RWPE2 (cell line): ENCODE measurements around the gene CASP5.

Experiments
- ATAC-seq: fragments of 200-7000 bp; cut with Tn5 transposase; 3 replicates; pipeline ENCODE4 v1.9.1; 2021; ENCODE audit warnings: low read depth
- DNase-seq: peaks from one replicate; pipeline ENCODE4 v3.0.0-alpha.2; 2020; ENCODE audit warnings: low spot score
- H3K27ac ChIP-seq: fragments of 450-650 bp; 2 replicates; pipeline ENCODE4 v1.5.1; 2017; ENCODE audit warnings: mild to moderate bottlenecking; ENCODE audit not compliant: poor library complexity, severe bottlenecking
- H3K27me3 ChIP-seq: fragments of 250-450 bp; sonication (Bioruptor Pico); 2 replicates; pipeline ENCODE4 v1.5.1; 2021; ENCODE audit warnings: mild to moderate bottlenecking, moderate library complexity; ENCODE audit not compliant: insufficient read depth, poor library complexity, severe bottlenecking
- H3K36me3 ChIP-seq: fragments of 250-450 bp; sonication (Bioruptor Pico); 2 replicates; pipeline ENCODE4 v1.5.1; 2020; ENCODE audit warnings: low read depth, mild to moderate bottlenecking, moderate library complexity
- H3K4me1 ChIP-seq: fragments of 250-450 bp; sonication (Bioruptor Pico); 2 replicates; pipeline ENCODE4 v1.5.1; 2021; ENCODE audit warnings: mild to moderate bottlenecking, moderate library complexity; ENCODE audit not compliant: insufficient read depth, poor library complexity, severe bottlenecking
- H3K4me3 ChIP-seq: fragments of 250-450 bp; sonication (Bioruptor Pico); 2 replicates; pipeline ENCODE4 v1.5.1; 2021; ENCODE audit warnings: mild to moderate bottlenecking, moderate library complexity; ENCODE audit not compliant: severe bottlenecking
- H3K9me3 ChIP-seq: fragments of 250-450 bp; sonication (Bioruptor Pico); 2 replicates; pipeline ENCODE4 v1.5.1; 2021; ENCODE audit warnings: mild to moderate bottlenecking, moderate library complexity; ENCODE audit not compliant: severe bottlenecking
- TF ChIP-seq, protein P1 (sequence below): fragments of 450-650 bp; IDR thresholded peaks from one replicate; pipeline ENCODE4 v1.5.1; 2017; ENCODE audit warnings: mild to moderate bottlenecking, moderate library complexity; ENCODE audit not compliant: poor library complexity, severe bottlenecking

The CASP5 gene

DNA sequence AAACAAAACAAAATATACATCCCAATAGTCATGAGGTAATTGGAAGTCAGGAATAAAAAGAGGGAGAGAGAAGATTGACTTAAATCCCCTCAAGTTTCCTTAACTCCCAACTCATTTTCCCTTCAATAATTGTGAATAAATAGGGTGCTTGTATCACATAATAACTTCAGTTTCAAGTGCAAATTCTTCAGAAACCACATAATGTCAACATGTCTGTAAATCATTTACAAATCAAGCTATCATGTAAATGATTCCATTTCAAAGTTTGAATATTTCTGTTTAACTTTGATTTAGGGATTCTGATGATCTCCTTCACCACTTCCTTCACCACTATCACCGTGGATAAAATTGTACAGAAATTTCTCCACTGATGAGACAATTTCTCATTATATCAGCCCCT is 23.2 kb downstream of the CASP5 start:
- DNase-seq (no peak), ATAC-seq (no peak)
- no peaks in the 10 kb centered on the region for H3K36me3 ChIP-seq
- H3K4me1 ChIP-seq: no peaks in the 10 kb centered on the region
- H3K27me3 ChIP-seq: no peaks in the 10 kb centered on the region
- H3K4me3 ChIP-seq: no peak overlapping the region
- TF ChIP-seq, protein P1, sequence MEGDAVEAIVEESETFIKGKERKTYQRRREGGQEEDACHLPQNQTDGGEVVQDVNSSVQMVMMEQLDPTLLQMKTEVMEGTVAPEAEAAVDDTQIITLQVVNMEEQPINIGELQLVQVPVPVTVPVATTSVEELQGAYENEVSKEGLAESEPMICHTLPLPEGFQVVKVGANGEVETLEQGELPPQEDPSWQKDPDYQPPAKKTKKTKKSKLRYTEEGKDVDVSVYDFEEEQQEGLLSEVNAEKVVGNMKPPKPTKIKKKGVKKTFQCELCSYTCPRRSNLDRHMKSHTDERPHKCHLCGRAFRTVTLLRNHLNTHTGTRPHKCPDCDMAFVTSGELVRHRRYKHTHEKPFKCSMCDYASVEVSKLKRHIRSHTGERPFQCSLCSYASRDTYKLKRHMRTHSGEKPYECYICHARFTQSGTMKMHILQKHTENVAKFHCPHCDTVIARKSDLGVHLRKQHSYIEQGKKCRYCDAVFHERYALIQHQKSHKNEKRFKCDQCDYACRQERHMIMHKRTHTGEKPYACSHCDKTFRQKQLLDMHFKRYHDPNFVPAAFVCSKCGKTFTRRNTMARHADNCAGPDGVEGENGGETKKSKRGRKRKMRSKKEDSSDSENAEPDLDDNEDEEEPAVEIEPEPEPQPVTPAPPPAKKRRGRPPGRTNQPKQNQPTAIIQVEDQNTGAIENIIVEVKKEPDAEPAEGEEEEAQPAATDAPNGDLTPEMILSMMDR: no peak
- H3K27ac ChIP-seq: no peak overlapping the region
- H3K9me3 ChIP-seq: no peaks in the 10 kb centered on the region

GRCh38 chr11:104997288-104997687 is 25.7 kb downstream of the CASP5 start:
- no peaks in the 10 kb centered on the region for H3K36me3 ChIP-seq
- H3K27me3 ChIP-seq: no peaks in the 10 kb centered on the region
- no peak overlapping the region for H3K27ac ChIP-seq
- DNase-seq (no peak), ATAC-seq (no peak)
- H3K4me3 ChIP-seq: no peak overlapping the region
- TF ChIP-seq, protein P1: peak; percentile 58
- no peaks in the 10 kb centered on the region for H3K4me1 ChIP-seq
- H3K9me3 ChIP-seq: no peaks in the 10 kb centered on the region

DNA sequence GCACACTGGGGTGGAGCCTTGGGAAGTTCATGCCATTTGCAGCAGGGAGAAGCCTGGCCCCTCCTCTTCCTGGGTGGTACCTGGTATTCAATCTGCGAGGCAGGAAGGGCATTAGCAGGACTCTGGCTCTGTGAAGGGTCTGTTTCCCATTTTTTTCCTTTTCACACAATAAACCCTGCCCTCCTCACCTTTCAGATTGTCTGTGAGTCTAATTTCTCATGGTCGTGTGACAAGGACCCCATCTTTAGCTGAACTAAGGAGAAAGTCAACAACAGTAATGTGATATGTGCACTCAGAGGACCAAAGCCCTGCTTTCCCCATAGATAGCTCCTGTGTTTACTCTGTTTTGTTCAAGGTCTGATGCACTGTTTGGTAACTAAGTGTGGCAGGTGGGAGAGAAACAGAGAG is 28.0 kb downstream of the CASP5 start:
- Histone ChIP-seq H3K4me3 (no peak overlapping the region), H3K4me1 (no peaks in the 10 kb centered on the region), H3K27ac (no peak overlapping the region), H3K36me3 (no peaks in the 10 kb centered on the region), H3K27me3 (no peaks in the 10 kb centered on the region), H3K9me3 (no peaks in the 10 kb centered on the region)
- TF ChIP-seq, protein P1: no peak
- DNase-seq: no peak
- no peak for ATAC-seq

GRCh38 chr11:104992781-104993180 is 30.2 kb downstream of the CASP5 start:
- no peaks in the 10 kb centered on the region for H3K27me3 ChIP-seq
- TF ChIP-seq, protein P1: no peak
- DNase-seq (no peak), ATAC-seq (no peak)
- H3K36me3 ChIP-seq: no peaks in the 10 kb centered on the region
- no peak overlapping the region for H3K4me3 ChIP-seq
- no peak overlapping the region for H3K27ac ChIP-seq
- H3K4me1 ChIP-seq: no peaks in the 10 kb centered on the region
- no peaks in the 10 kb centered on the region for H3K9me3 ChIP-seq

- no peak for ATAC-seq
- DNase-seq: no peak
- H3K4me3 ChIP-seq: no peak overlapping the region
Measured at GRCh38 chr11:104991994-104992393, 31.0 kb downstream of the CASP5 start.

More at GRCh38 chr11:104991994-104992393, 31.0 kb downstream of the CASP5 start:
- Histone ChIP-seq H3K4me1 (no peaks in the 10 kb centered on the region), H3K27ac (no peak overlapping the region), H3K27me3 (no peaks in the 10 kb centered on the region), H3K36me3 (no peaks in the 10 kb centered on the region), H3K9me3 (no peaks in the 10 kb centered on the region)
- TF ChIP-seq, protein P1: no peak
